AG08396 (cell line): ENCODE measurements around the gene FBLN5.
"Not testable (repeated sequence)": the region's sequence is repeated elsewhere in the genome, so short reads cannot be mapped to it uniquely, and the experiment has no call there.

Experiments
- DNase-seq: peaks from one replicate; pipeline ENCODE4 v3.0.0; 2012; ENCODE audit warnings: low spot score, mixed read lengths

FBLN5 gene

GRCh38 chr14:91906374-91906773 is 41.1 kb downstream of the FBLN5 start:
- no peak for DNase-seq

- DNase-seq = no peak
Observed at GRCh38 chr14:91904956-91905645, 42.4 kb downstream of the FBLN5 start.

- DNase-seq = no peak
Observed at GRCh38 chr14:91904483-91904882, 43.0 kb downstream of the FBLN5 start.

GRCh38 chr14:91903070-91903469 is 44.4 kb downstream of the FBLN5 start:
- no peak for DNase-seq

- DNase-seq = no peak
Observed at GRCh38 chr14:91902336-91902735, 45.2 kb downstream of the FBLN5 start.

- peak; percentile 14 for DNase-seq
Observed at GRCh38 chr14:91901449-91902226, 45.9 kb downstream of the FBLN5 start.

- no peak for DNase-seq
Observed at GRCh38 chr14:91899806-91900205, 47.7 kb downstream of the FBLN5 start.

GRCh38 chr14:91899213-91899612 is 48.3 kb downstream of the FBLN5 start:
- DNase-seq = no peak

- no peak for DNase-seq
Observed at GRCh38 chr14:91898372-91898771, 49.1 kb downstream of the FBLN5 start.

- DNase-seq = not testable (repeated sequence)
Observed at GRCh38 chr14:91897716-91898115, 49.8 kb downstream of the FBLN5 start.

- peak; percentile 53 for DNase-seq
Observed at GRCh38 chr14:91897106-91897701, 50.3 kb downstream of the FBLN5 start.

- DNase-seq = no peak
Observed at GRCh38 chr14:91896419-91896818, 51.1 kb downstream of the FBLN5 start.

GRCh38 chr14:91893669-91894068 is 53.8 kb downstream of the FBLN5 start:
- no peak for DNase-seq

GRCh38 chr14:91893007-91893406 is 54.5 kb downstream of the FBLN5 start:
- DNase-seq = no peak

GRCh38 chr14:91891721-91892220 is 55.7 kb downstream of the FBLN5 start:
- no peak for DNase-seq

GRCh38 chr14:91891101-91891500 is 56.4 kb downstream of the FBLN5 start:
- DNase-seq = no peak

GRCh38 chr14:91890291-91890749 is 57.2 kb downstream of the FBLN5 start:
- DNase-seq = no peak

- no peak for DNase-seq
Observed at GRCh38 chr14:91889477-91890211, 57.9 kb downstream of the FBLN5 start.

- DNase-seq = no peak
Observed at GRCh38 chr14:91888641-91889476, 58.6 kb downstream of the FBLN5 start.

- DNase-seq = no peak
Observed at GRCh38 chr14:91886961-91887360, 60.5 kb downstream of the FBLN5 start.

- no peak for DNase-seq
Observed at GRCh38 chr14:91885839-91886238, 61.7 kb downstream of the FBLN5 start.
